Measurements from ENCODE around the gene LYSMD3. TPM values are rescaled to one million over a fixed set of nuclear protein-coding genes. Genes with fewer than 3 reads are reported as not detected.

LYSMD3 gene
- total RNA-seq, 2 donors from 2014 or later: 20.5 to 23.8 TPM

GRCh38 chr5:90504743-90505142, 24.6 kb downstream of the LYSMD3 start:
- intact Hi-C loops (cut with DNase I, micrococcal nuclease): no loop called here
- no peak for ATAC-seq
- DNase-seq: no peak

- intact Hi-C loops (cut with DNase I, micrococcal nuclease): no loop called here
- no peak for ATAC-seq
Measured at GRCh38 chr5:90503596-90503995, 25.8 kb downstream of the LYSMD3 start.

GRCh38 chr5:90495146-90495545, 34.2 kb downstream of the LYSMD3 start:
- ATAC-seq (no peak), DNase-seq (no peak)
- intact Hi-C loops (cut with DNase I, micrococcal nuclease): no loop called here

More at GRCh38 chr5:90503596-90503995, 25.8 kb downstream of the LYSMD3 start:
- DNase-seq: no peak

- intact Hi-C loops (cut with DNase I, micrococcal nuclease): no loop called here
- ATAC-seq (no peak), DNase-seq (no peak)
Measured at GRCh38 chr5:90494043-90494442, 35.3 kb downstream of the LYSMD3 start.

GRCh38 chr5:90488791-90489190, 40.6 kb downstream of the LYSMD3 start:
- intact Hi-C loops (cut with DNase I, micrococcal nuclease): no loop called here
- ATAC-seq (no peak), DNase-seq (no peak)

- DNase-seq (no peak), ATAC-seq (no peak)
- intact Hi-C loops (cut with DNase I, micrococcal nuclease): no loop called here
Measured at GRCh38 chr5:90484540-90484939, 44.8 kb downstream of the LYSMD3 start.

GRCh38 chr5:90483206-90483605, 46.2 kb downstream of the LYSMD3 start:
- intact Hi-C loops (cut with DNase I, micrococcal nuclease): no loop called here
- no peak for DNase-seq
- no peak for ATAC-seq

- intact Hi-C loops (cut with DNase I, micrococcal nuclease): no loop called here
- no peak for DNase-seq
- ATAC-seq: no peak
Measured at GRCh38 chr5:90480699-90481098, 48.7 kb downstream of the LYSMD3 start.

GRCh38 chr5:90479611-90480385, 49.6 kb downstream of the LYSMD3 start:
- intact Hi-C loops (cut with DNase I, micrococcal nuclease): loop anchor here in 1 of 2 donors (10.0 kb wide), 1 partner anchor 45 kb away; the partner anchor contains the start of gene LYSMD3
- no peak for ATAC-seq

GRCh38 chr5:90477621-90478215, 51.7 kb downstream of the LYSMD3 start:
- no peak for DNase-seq
- no peak for ATAC-seq
- intact Hi-C loops (cut with DNase I, micrococcal nuclease): loop anchor here in 1 of 2 donors (10.0 kb wide), 1 partner anchor 47 kb away; the partner anchor contains the start of gene LYSMD3

More at GRCh38 chr5:90479611-90480385, 49.6 kb downstream of the LYSMD3 start:
- DNase-seq: no peak

GRCh38 chr5:90477073-90477472, 52.3 kb downstream of the LYSMD3 start:
- ATAC-seq (no peak), DNase-seq (no peak)
- intact Hi-C loops (cut with DNase I, micrococcal nuclease): loop anchor here in 1 of 2 donors (10.0 kb wide), 1 partner anchor 48 kb away; the partner anchor contains the start of gene LYSMD3

- intact Hi-C loops (cut with DNase I, micrococcal nuclease): loop anchor here in 1 of 2 donors (10.0 kb wide), 1 partner anchor 48 kb away; the partner anchor contains the start of gene LYSMD3
- ATAC-seq: no peak
- no peak for DNase-seq
Measured at GRCh38 chr5:90476391-90476790, 53.0 kb downstream of the LYSMD3 start.

GRCh38 chr5:90475436-90475980, 53.9 kb downstream of the LYSMD3 start:
- DNase-seq (peak in 1 of 2 donors; percentile 12), ATAC-seq (no peak)
- intact Hi-C loops (cut with DNase I, micrococcal nuclease): loop anchor here in 1 of 2 donors (10.0 kb wide), 1 partner anchor 49 kb away; the partner anchor contains the start of gene LYSMD3

GRCh38 chr5:90474235-90475107, 54.9 kb downstream of the LYSMD3 start, which contains the start of the genes MBLAC2 and POLR3G:
TSS of gene MBLAC2 (minus strand) at chr5:90474771. CDS start at chr5:90474292, 479 bp downstream.
TSS of gene POLR3G (plus strand) at chr5:90474864. CDS start at chr5:90485568, 10,704 bp downstream.
- DNase-seq (peak; percentile 95 to 96), ATAC-seq (peak; percentile 94)
- intact Hi-C loops (cut with DNase I, micrococcal nuclease): loop anchor here in 1 of 2 donors (10.0 kb wide), 1 partner anchor 50 kb away; the partner anchor contains the start of gene LYSMD3

- peak; percentile 31 for ATAC-seq
- DNase-seq: peak; percentile 42 to 44
- intact Hi-C loops (cut with DNase I, micrococcal nuclease): loop anchor here in 1 of 2 donors (10.0 kb wide), 1 partner anchor 51 kb away; the partner anchor contains the start of gene LYSMD3
Measured at GRCh38 chr5:90473396-90474234, 55.8 kb downstream of the LYSMD3 start.

GRCh38 chr5:90472783-90473395, 56.5 kb downstream of the LYSMD3 start:
- ATAC-seq: no peak
- intact Hi-C loops (cut with DNase I, micrococcal nuclease): loop anchor here in 1 of 2 donors (10.0 kb wide), 1 partner anchor 52 kb away; the partner anchor contains the start of gene LYSMD3

More at GRCh38 chr5:90472783-90473395, 56.5 kb downstream of the LYSMD3 start:
- no peak for DNase-seq
